GM12878 (cell line): ENCODE measurements around the gene FKBP2. TPM values are rescaled to one million over a fixed set of nuclear protein-coding genes. Genes with fewer than 3 reads are reported as not detected.

ENCODE experiments used
- ATAC-seq: fragments of 200-7000 bp; cut with Tn5 transposase; 3 replicates; pipeline ENCODE4 v1.9.1; 2020; ENCODE audit warnings: mild to moderate bottlenecking, moderate library complexity
- BruUV-seq: library from RNA; stranded (reverse); fragments of 400-500 nt; replicated peaks from 2 replicates; lab custom pipeline; 2021; lab: Mats Ljungman, UMichigan
- CTCF ChIA-PET: fragments of 300-600 bp; sonication (Branson Sonifier 250); formaldehyde crosslinking; extraction: SDS; loops from one replicate; lab custom pipeline; 2021; ENCODE audit warnings: inconsistent platforms; lab: Yijun Ruan, JAX
- POLR2A ChIA-PET: fragments of 350-600 bp; formaldehyde crosslinking; extraction: SDS; loops from one replicate; lab custom pipeline; 2021; ENCODE audit warnings: inconsistent platforms; lab: Charles Lee
- RAD21 ChIA-PET: fragments of 300-600 bp; sonication (Branson Sonifier 250); formaldehyde crosslinking; loops from one replicate; lab custom pipeline; 2023; ENCODE audit warnings: antibody characterized with exemption; ENCODE audit not compliant: unreplicated experiment; lab: Charles Lee
- SMC1A ChIA-PET: fragments of 300-600 bp; sonication (Branson Sonifier 250); formaldehyde crosslinking; loops from one replicate; lab custom pipeline; 2023; ENCODE audit not compliant: unreplicated experiment, uncharacterized antibody; lab: Charles Lee
- DNase-seq: peaks from one replicate; pipeline ENCODE4 v3.0.0-alpha.2; 2011; ENCODE audit warnings: low read depth, low spot score
- FAIRE-seq: peaks from 3 replicates; lab custom pipeline; 2011; peaks lifted over from hg19 to GRCh38; lab: Jason Lieb, UNC
- H2AFZ ChIP-seq: 2 replicates; pipeline ENCODE4 v1.6.0; 2011; ENCODE audit warnings: low read depth, low read length, control low read depth; ENCODE audit not compliant: control insufficient read depth
- H3K27ac ChIP-seq: 2 replicates; pipeline ENCODE4 v1.5.1; 2011; ENCODE audit warnings: control low read depth; ENCODE audit not compliant: control insufficient read depth, insufficient read depth
- H3K27me3 ChIP-seq, 2 experiments: replicated peaks in 1 of 2; 2 replicates each; pipeline versions ENCODE4 v1.6.0 to v1.6.1; 2011; ENCODE audit warnings: low read length in 1 of 2; ENCODE audit not compliant: control insufficient read depth in 2 of 2, insufficient read depth in 2 of 2
- H3K36me3 ChIP-seq, 2 experiments: 2 replicates each; pipeline ENCODE4 v1.5.1; 2011; ENCODE audit warnings: low read length in 1 of 2; ENCODE audit not compliant: control insufficient read depth in 2 of 2, insufficient read depth in 2 of 2
- H3K4me1 ChIP-seq: 2 replicates; pipeline ENCODE4 v1.6.1; 2011; ENCODE audit warnings: mild to moderate bottlenecking, low read length, moderate library complexity, mixed read lengths; ENCODE audit not compliant: control insufficient read depth, insufficient read depth
- H3K4me2 ChIP-seq: 2 replicates; pipeline ENCODE4 v1.6.0; 2011; ENCODE audit warnings: control low read depth; ENCODE audit not compliant: control insufficient read depth, insufficient read depth
- H3K4me3 ChIP-seq: fragments of 200-600 bp; sonication (generic); 2 replicates; pipeline ENCODE4 v1.5.1; 2016
- H3K79me2 ChIP-seq: 2 replicates; pipeline ENCODE4 v1.6.0; 2011; ENCODE audit warnings: low read length; ENCODE audit not compliant: control insufficient read depth, insufficient read depth
- H3K9ac ChIP-seq: 2 replicates; pipeline ENCODE4 v1.8.0; 2011; ENCODE audit warnings: low read length, control low read depth, mixed read lengths; ENCODE audit not compliant: control insufficient read depth, insufficient read depth
- H3K9me3 ChIP-seq: replicated peaks from 3 replicates; pipeline ENCODE4 v1.5.1; 2011; ENCODE audit warnings: mild to moderate bottlenecking, low read length; ENCODE audit not compliant: control insufficient read depth, insufficient read depth
- H4K20me1 ChIP-seq: 2 replicates; pipeline ENCODE4 v1.6.0; 2011; ENCODE audit not compliant: control insufficient read depth, insufficient read depth
- ASH2L ChIP-seq: fragments of 300-600, 200-600 bp; sonication (generic); IDR thresholded peaks from 2 replicates; pipeline ENCODE4 v1.6.1; 2017; ENCODE audit warnings: low read depth, mild to moderate bottlenecking, borderline replicate concordance
- IKZF2 ChIP-seq, 2 experiments: fragments of 450-650 bp; IDR thresholded peaks; 2 replicates each; pipeline ENCODE4 v1.6.1; 2017; ENCODE audit warnings: mild to moderate bottlenecking in 2 of 2, moderate library complexity in 2 of 2
- KLF5 ChIP-seq: fragments of 450-650 bp; IDR thresholded peaks from 2 replicates; pipeline ENCODE4 v1.6.1; 2014; ENCODE audit warnings: mild to moderate bottlenecking; ENCODE audit not compliant: partially characterized antibody
- NBN ChIP-seq: fragments of 450-650 bp; IDR thresholded peaks from 2 replicates; pipeline ENCODE4 v1.6.1; 2016
- NFIC ChIP-seq: IDR thresholded peaks from 2 replicates; pipeline ENCODE4 v1.6.1; 2012; ENCODE audit warnings: low read depth, mild to moderate bottlenecking, inconsistent platforms, low read length, moderate library complexity
- POLR2AphosphoS2 ChIP-seq: IDR thresholded peaks from 2 replicates; pipeline ENCODE4 v1.6.1; 2011; ENCODE audit warnings: low read depth, mild to moderate bottlenecking, low read length, improper control_type of control experiment, moderate library complexity
- SIX5 ChIP-seq: IDR thresholded peaks from 2 replicates; pipeline ENCODE4 v1.6.1; 2011; ENCODE audit warnings: mild to moderate bottlenecking, low read depth, low read length, moderate library complexity; ENCODE audit not compliant: severe bottlenecking
- TCF12 ChIP-seq: IDR thresholded peaks from 2 replicates; pipeline ENCODE4 v1.6.1; 2011; ENCODE audit warnings: low read depth, mild to moderate bottlenecking, low read length
- TCF3 ChIP-seq: IDR thresholded peaks from 2 replicates; pipeline ENCODE4 v1.6.1; 2012; ENCODE audit warnings: low read depth, mild to moderate bottlenecking, low read length, borderline replicate concordance; ENCODE audit not compliant: insufficient read depth
- WGBS: methylation state at CpG from one replicate; pipeline ENCODE4 v1.1.6; 2016; ENCODE audit warnings: low lambda C conversion rate; ENCODE audit not compliant: insufficient replicate concordance, insufficient coverage; ENCODE audit errors: missing lambda C conversion rate; 5-methylcytosine and 5-hydroxymethylcytosine counted together
- in situ Hi-C: fragments of 300-500 bp; cut with MboI; formaldehyde crosslinking; loops from 9 replicates; pipeline ENCODE4 v1.14.3; 2018; ENCODE audit warnings: mixed read lengths
- intact Hi-C: fragments of 100-400 bp; cut with micrococcal nuclease; formaldehyde crosslinking; loops from one replicate; pipeline ENCODE4 v1.14.2; 2022; ENCODE audit not compliant: unreplicated experiment
- polyA plus RNA-seq, 11 experiments: library from polyadenylated mRNA; depleted of rRNA in 4 of 11; unstranded in 6 of 11; stranded (reverse) in 5 of 11; fragments of >200 nt; fragmentation: Nextera tagmentation in 4 of 11; fragmentation: Illumina TruSeq in 1 of 11; extraction: Ambion mirVana in 4 of 11; extraction: Trizol in 1 of 11; gene quantifications; 1 replicate in 1 of 11; 2 replicates in 10 of 11; pipeline versions ENCODE4 v1.2.1 to v1.2.3, GENCODE V29; 2011 to 2016; ENCODE audit warnings: inconsistent platforms in 2 of 11, missing spikeins in 2 of 11, low read depth in 1 of 11
- total RNA-seq, 4 experiments: library from RNA; depleted of rRNA in 3 of 4; stranded (reverse); fragments of >200 nt in 3 of 4; fragmentation: Illumina TruSeq in 1 of 4; extraction: Trizol in 1 of 4; gene quantifications; 2 replicates each; pipeline versions ENCODE4 v1.2.1 to v1.2.3, GENCODE V29; 2013 to 2021
- TF ChIP-seq, protein P1 (sequence below): IDR thresholded peaks from 2 replicates; pipeline ENCODE4 v1.6.1; 2011; ENCODE audit warnings: borderline replicate concordance, low read depth, mild to moderate bottlenecking, moderate library complexity, low read length; ENCODE audit not compliant: insufficient read depth, poor library complexity, severe bottlenecking
- TF ChIP-seq, protein P2 (sequence below): fragments of 450-650 bp; IDR thresholded peaks from 2 replicates; pipeline ENCODE4 v1.6.1; 2017; ENCODE audit warnings: mild to moderate bottlenecking
- TF ChIP-seq, protein P3 (sequence below): IDR thresholded peaks from 2 replicates; pipeline ENCODE4 v1.6.1; 2011; ENCODE audit warnings: mild to moderate bottlenecking, low read depth, low read length, moderate library complexity; ENCODE audit not compliant: insufficient replicate concordance

Gene FKBP2
- total and polyA plus RNA-seq, 10 of the 15 experiments (the other 5 are each of a cell fraction or from before 2014, with no cell fraction given): 1.8 to 99.7 (median 39.5) TPM

DNA sequence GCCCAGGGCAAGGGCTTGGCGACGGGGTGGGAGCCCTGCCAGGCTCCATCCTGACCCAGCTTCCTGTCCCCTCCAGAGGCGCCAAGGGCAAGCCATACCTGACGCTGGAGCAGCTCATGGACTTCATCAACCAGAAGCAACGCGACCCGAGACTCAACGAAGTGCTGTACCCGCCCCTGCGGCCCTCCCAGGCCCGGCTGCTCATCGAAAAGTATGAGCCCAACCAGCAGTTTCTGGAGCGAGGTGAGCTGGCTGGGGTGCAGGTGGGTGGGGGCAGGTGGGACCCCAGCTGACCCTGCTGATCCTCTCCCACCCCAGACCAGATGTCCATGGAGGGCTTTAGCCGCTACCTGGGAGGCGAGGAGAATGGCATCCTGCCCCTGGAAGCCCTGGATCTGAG, 15.4 kb downstream of the FKBP2 start:
- no peaks in the 10 kb centered on the region for H3K9me3 ChIP-seq
- H3K4me1 ChIP-seq: peaks cover 14% of the 10 kb centered on the region
- BruUV-seq: no TSS peak
- FAIRE-seq: no peak
- ChIA-PET POLR2A (interaction anchor here (0.6 to 0.7 kb wide), 4 partner anchors 11 to 1440 kb away, joined by 3 read pairs; partner anchors contain the start of gene FKBP2), CTCF (interaction anchor here (0.9 kb wide), 1 partner anchor 45 kb away, joined by 4 read pairs; the partner anchor contains the start of gene CATSPERZ), SMC1A (no interaction called here), RAD21 (no interaction called here)
- in situ Hi-C loops: no loop called here
- H3K4me2 ChIP-seq: no peak overlapping the region
- H3K9ac ChIP-seq: no peak overlapping the region
- no peak overlapping the region for H3K27ac ChIP-seq
- H2AFZ ChIP-seq: no peak overlapping the region
- no peak for DNase-seq
- ATAC-seq: no peak
- TF ChIP-seq, protein P1, sequence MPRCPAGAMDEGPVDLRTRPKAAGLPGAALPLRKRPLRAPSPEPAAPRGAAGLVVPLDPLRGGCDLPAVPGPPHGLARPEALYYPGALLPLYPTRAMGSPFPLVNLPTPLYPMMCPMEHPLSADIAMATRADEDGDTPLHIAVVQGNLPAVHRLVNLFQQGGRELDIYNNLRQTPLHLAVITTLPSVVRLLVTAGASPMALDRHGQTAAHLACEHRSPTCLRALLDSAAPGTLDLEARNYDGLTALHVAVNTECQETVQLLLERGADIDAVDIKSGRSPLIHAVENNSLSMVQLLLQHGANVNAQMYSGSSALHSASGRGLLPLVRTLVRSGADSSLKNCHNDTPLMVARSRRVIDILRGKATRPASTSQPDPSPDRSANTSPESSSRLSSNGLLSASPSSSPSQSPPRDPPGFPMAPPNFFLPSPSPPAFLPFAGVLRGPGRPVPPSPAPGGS: no peak
- no peak for TF ChIP-seq TCF3
- TF ChIP-seq KLF5: no peak
- no peak for TF ChIP-seq IKZF2 (IDR thresholded peaks at IDR 0.05)
- no peaks in the 10 kb centered on the region for H4K20me1 ChIP-seq
- no peaks in the 10 kb centered on the region for H3K27me3 ChIP-seq
- 91% methylated on average over 15 of the region's 15 CpGs for WGBS
- peaks cover 0 to 5% of the 10 kb centered on the region in 2 experiments; a peak in 2 of 4 replicates for H3K36me3 ChIP-seq
- no peaks in the 10 kb centered on the region; the same call in 1 of the 2 replicates for H3K79me2 ChIP-seq
- intact Hi-C loops: no loop called here
- no peak overlapping the region for H3K4me3 ChIP-seq

DNA sequence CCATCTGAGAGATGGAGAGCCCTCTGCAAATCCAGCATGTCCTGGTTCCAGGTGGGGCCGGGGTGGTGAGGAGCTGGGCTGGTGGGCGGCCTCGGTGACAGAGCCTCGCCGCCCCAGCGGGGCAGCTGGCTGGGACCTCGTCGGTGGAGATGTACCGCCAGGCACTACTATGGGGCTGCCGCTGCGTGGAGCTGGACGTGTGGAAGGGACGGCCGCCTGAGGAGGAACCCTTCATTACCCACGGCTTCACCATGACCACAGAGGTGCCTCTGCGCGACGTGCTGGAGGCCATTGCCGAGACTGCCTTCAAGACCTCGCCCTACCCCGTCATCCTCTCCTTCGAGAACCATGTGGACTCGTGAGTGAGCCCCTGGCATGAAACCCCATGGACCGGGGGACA, 17.5 kb downstream of the FKBP2 start:
- RAD21 ChIA-PET: no interaction called here
- SMC1A ChIA-PET: interaction anchor here (1.2 kb wide), 1 partner anchor 54 kb away, joined by 3 read pairs; no protein-coding TSS in a partner anchor
- Histone ChIP-seq H3K27ac (no peak overlapping the region), H3K9ac (no peak overlapping the region), H3K4me1 (peaks cover 11% of the 10 kb centered on the region), H3K79me2 (no peaks in the 10 kb centered on the region), H3K36me3 (peaks cover 0 to 5% of the 10 kb centered on the region in 2 experiments; a peak in 2 of 4 replicates), H3K4me2 (no peak overlapping the region), H2AFZ (no peak overlapping the region), H3K9me3 (no peaks in the 10 kb centered on the region), H3K4me3 (no peak overlapping the region), H3K27me3 (no peaks in the 10 kb centered on the region), H4K20me1 (no peaks in the 10 kb centered on the region)
- WGBS: 87% methylated on average over 24 of the region's 24 CpGs
- intact Hi-C loops (no loop called here), in situ Hi-C loops (no loop called here)
- no peak for ATAC-seq
- CTCF ChIA-PET: no interaction called here
- DNase-seq: no peak
- BruUV-seq: no TSS peak
- no peak for FAIRE-seq
- POLR2A ChIA-PET: interaction anchor here (0.7 to 1.9 kb wide), 3 partner anchors 9 to 27 kb away, joined by 4 to 7 read pairs (median 4); no protein-coding TSS in a partner anchor
- TF ChIP-seq POLR2AphosphoS2 (no peak), NFIC (no peak), NBN (no peak), IKZF2 (IDR thresholded peaks at IDR 0.05) (no peak), ASH2L (no peak), SIX5 (no peak), TCF12 (no peak)
- TF ChIP-seq, protein P2, sequence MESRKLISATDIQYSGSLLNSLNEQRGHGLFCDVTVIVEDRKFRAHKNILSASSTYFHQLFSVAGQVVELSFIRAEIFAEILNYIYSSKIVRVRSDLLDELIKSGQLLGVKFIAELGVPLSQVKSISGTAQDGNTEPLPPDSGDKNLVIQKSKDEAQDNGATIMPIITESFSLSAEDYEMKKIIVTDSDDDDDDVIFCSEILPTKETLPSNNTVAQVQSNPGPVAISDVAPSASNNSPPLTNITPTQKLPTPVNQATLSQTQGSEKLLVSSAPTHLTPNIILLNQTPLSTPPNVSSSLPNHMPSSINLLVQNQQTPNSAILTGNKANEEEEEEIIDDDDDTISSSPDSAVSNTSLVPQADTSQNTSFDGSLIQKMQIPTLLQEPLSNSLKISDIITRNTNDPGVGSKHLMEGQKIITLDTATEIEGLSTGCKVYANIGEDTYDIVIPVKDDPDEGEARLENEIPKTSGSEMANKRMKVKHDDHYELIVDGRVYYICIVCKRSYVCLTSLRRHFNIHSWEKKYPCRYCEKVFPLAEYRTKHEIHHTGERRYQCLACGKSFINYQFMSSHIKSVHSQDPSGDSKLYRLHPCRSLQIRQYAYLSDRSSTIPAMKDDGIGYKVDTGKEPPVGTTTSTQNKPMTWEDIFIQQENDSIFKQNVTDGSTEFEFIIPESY: no peak
- TF ChIP-seq, protein P3, sequence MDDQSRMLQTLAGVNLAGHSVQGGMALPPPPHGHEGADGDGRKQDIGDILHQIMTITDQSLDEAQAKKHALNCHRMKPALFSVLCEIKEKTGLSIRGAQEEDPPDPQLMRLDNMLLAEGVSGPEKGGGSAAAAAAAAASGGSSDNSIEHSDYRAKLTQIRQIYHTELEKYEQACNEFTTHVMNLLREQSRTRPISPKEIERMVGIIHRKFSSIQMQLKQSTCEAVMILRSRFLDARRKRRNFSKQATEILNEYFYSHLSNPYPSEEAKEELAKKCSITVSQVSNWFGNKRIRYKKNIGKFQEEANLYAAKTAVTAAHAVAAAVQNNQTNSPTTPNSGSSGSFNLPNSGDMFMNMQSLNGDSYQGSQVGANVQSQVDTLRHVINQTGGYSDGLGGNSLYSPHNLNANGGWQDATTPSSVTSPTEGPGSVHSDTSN: no peak
